ENCODE data around the gene FAM241B.

Gene FAM241B

GRCh38 chr10:69630651-69631400 is 779 bp downstream of the FAM241B start:
- Histone ChIP-seq H3K36me3 (ENCODE audit: insufficient read depth, low read length) (no peaks in the 10 kb centered on the region), H3K27ac (no peak overlapping the region), H3K4me3 (peak overlapping the region; percentile 72), H3K9ac (ENCODE audit: insufficient read length) (no peak overlapping the region), H3K9me3 (ENCODE audit: low read depth, low read length) (no peaks in the 10 kb centered on the region)
- TF ChIP-seq FOXP2 (optimal IDR thresholded peaks at IDR 0.05; ENCODE audit: control extremely low read depth, extremely low read length, insufficient read depth), result no peak
- no peak for TF ChIP-seq POLR2AphosphoS5 (IDR thresholded peaks at IDR 0.05; ENCODE audit: borderline replicate concordance, low read depth, low read length)
- no peak for TF ChIP-seq EZH2 (IDR thresholded peaks at IDR 0.05)
- no peak for DNase-seq (ENCODE audit: low read depth, low spot score)

DNA sequence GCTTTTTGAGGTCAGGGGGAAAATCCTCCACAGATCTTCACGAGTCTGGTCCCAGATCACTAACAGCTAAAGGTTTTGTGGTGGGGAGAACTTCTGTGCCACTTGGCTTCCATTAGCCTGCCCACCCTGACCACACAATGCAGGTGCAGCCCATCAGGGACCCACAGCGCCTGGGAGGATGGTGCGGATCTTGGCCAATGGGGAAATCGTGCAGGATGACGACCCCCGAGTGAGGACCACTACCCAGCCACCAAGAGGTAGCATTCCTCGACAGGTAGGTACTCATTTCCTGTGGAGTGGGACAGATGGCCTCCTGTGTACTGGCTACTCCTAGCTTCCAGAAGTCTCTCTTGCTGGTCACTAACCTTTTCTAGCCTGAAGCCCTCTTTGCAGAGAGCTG is 1.5 kb downstream of the FAM241B start:
- no peak overlapping the region for H3K27ac ChIP-seq
- no peak overlapping the region for H3K4me3 ChIP-seq
- no peaks in the 10 kb centered on the region for H3K9me3 ChIP-seq (ENCODE audit: low read depth, low read length)
- no peak overlapping the region for H3K9ac ChIP-seq (ENCODE audit: insufficient read length)
- no peaks in the 10 kb centered on the region for H3K36me3 ChIP-seq (ENCODE audit: insufficient read depth, low read length)
- TF ChIP-seq POLR2AphosphoS5 (IDR thresholded peaks at IDR 0.05; ENCODE audit: borderline replicate concordance, low read depth, low read length) (no peak), EZH2 (IDR thresholded peaks at IDR 0.05) (no peak), FOXP2 (optimal IDR thresholded peaks at IDR 0.05; ENCODE audit: control extremely low read depth, extremely low read length, insufficient read depth) (no peak)
- no peak for DNase-seq (ENCODE audit: low read depth, low spot score)

GRCh38 chr10:69632516-69633199 is 2.6 kb downstream of the FAM241B start:
- DNase-seq (ENCODE audit: low read depth, low spot score), result no peak
- no peaks in the 10 kb centered on the region for H3K36me3 ChIP-seq (ENCODE audit: insufficient read depth, low read length)
- TF ChIP-seq POLR2AphosphoS5 (IDR thresholded peaks at IDR 0.05; ENCODE audit: borderline replicate concordance, low read depth, low read length) (no peak), FOXP2 (optimal IDR thresholded peaks at IDR 0.05; ENCODE audit: control extremely low read depth, extremely low read length, insufficient read depth) (no peak), EZH2 (IDR thresholded peaks at IDR 0.05) (no peak)

GRCh38 chr10:69633673-69634635 is 3.9 kb downstream of the FAM241B start:
- Histone ChIP-seq H3K36me3 (ENCODE audit: insufficient read depth, low read length) (no peaks in the 10 kb centered on the region), H3K4me3 (no peak overlapping the region), H3K9ac (ENCODE audit: insufficient read length) (no peak overlapping the region), H3K9me3 (ENCODE audit: low read depth, low read length) (no peaks in the 10 kb centered on the region), H3K27ac (no peak overlapping the region)
- no peak for DNase-seq (ENCODE audit: low read depth, low spot score)
- no peak for TF ChIP-seq EZH2 (IDR thresholded peaks at IDR 0.05)
- TF ChIP-seq POLR2AphosphoS5 (IDR thresholded peaks at IDR 0.05; ENCODE audit: borderline replicate concordance, low read depth, low read length), result no peak
- TF ChIP-seq FOXP2 (optimal IDR thresholded peaks at IDR 0.05; ENCODE audit: control extremely low read depth, extremely low read length, insufficient read depth), result no peak

More at GRCh38 chr10:69632516-69633199, 2.6 kb downstream of the FAM241B start:
- Histone ChIP-seq H3K9ac (ENCODE audit: insufficient read length) (no peak overlapping the region), H3K9me3 (ENCODE audit: low read depth, low read length) (no peaks in the 10 kb centered on the region), H3K27ac (no peak overlapping the region), H3K4me3 (no peak overlapping the region)

DNA sequence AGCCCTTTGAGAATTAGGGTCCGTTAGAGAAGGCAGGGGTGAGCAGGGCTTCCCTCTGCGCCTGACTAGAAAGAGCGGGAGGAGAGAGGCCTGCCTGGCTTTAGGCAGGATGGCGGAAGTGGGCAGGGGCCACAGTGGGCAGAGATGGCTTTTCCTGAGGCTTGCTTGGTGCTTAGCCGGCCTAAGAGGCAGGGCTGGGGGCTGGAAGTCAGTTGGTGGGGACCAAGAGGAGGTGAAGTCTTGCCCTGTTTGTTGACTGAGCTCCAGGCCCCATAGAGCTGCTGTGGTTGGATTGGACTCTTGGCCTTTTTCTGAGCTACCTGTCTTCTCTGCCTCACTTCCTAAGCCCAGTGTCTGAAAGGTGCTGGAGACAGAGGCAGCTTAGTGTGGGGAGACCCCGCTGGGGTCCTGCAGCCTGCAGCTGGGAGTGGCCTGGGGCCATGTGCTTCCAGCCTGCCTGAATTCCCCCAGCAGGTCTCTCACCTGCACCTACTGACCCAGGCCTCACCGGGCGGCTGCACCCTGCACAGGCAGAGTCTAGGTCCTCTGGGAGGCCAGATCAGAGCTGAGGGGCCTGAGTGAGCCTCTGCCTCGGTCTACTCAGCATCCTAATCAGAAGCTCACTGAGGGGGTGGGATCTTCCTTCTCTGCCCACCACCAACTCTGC is 4.8 kb downstream of the FAM241B start:
- Histone ChIP-seq H3K9me3 (ENCODE audit: low read depth, low read length) (no peaks in the 10 kb centered on the region), H3K4me3 (no peak overlapping the region), H3K36me3 (ENCODE audit: insufficient read depth, low read length) (no peaks in the 10 kb centered on the region), H3K27ac (no peak overlapping the region), H3K9ac (ENCODE audit: insufficient read length) (no peak overlapping the region)
- no peak for TF ChIP-seq FOXP2 (optimal IDR thresholded peaks at IDR 0.05; ENCODE audit: control extremely low read depth, extremely low read length, insufficient read depth)
- no peak for TF ChIP-seq POLR2AphosphoS5 (IDR thresholded peaks at IDR 0.05; ENCODE audit: borderline replicate concordance, low read depth, low read length)
- no peak for DNase-seq (ENCODE audit: low read depth, low spot score)

DNA sequence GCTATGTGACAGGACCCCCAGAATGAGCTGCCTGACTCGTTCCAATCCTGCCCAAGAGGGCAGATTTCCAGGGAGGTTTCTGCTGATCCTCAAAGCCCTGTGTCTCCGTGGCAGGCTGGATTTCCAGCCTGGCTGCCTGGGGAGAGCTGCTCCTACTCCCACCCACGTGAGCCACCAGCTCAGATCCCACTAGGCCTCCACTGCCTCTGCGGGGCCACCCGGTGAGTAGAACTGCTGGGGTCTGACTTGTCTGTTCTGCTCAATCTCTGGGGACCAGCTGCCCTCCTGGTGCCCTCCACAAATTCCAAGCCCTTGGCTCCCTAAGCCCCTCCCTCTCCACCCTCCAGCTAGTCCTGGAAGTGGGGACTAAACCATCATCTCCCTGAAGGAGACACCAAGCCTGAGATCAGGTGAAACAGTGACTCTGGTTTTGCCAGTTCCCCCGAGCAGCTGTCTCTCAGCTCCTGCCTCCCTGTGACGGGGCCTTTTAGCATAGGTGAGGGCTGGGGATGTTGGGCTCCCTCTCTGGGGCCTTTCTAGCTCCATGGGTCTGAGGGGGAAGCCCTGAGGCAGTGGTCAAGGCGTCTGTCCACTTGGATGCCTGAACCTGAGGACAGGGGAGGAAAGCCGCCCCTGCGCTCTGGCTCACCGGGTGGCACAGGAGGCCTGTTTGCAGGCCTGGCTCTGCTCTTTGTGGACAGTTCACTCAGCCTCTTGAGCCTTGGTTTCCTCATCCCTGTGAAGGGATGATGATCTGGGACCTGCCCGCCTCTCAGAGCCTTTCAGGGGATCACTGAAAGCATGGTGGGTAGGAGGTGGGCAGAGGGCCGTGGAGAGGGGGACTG is 5.6 kb downstream of the FAM241B start:
- Histone ChIP-seq H3K27ac (no peak overlapping the region), H3K36me3 (ENCODE audit: insufficient read depth, low read length) (no peaks in the 10 kb centered on the region), H3K9ac (ENCODE audit: insufficient read length) (no peak overlapping the region), H3K9me3 (ENCODE audit: low read depth, low read length) (no peaks in the 10 kb centered on the region), H3K4me3 (no peak overlapping the region)
- no peak for DNase-seq (ENCODE audit: low read depth, low spot score)
- no peak for TF ChIP-seq FOXP2 (optimal IDR thresholded peaks at IDR 0.05; ENCODE audit: control extremely low read depth, extremely low read length, insufficient read depth)
- TF ChIP-seq EZH2 (IDR thresholded peaks at IDR 0.05), result no peak
- no peak for TF ChIP-seq POLR2AphosphoS5 (IDR thresholded peaks at IDR 0.05; ENCODE audit: borderline replicate concordance, low read depth, low read length)

DNA sequence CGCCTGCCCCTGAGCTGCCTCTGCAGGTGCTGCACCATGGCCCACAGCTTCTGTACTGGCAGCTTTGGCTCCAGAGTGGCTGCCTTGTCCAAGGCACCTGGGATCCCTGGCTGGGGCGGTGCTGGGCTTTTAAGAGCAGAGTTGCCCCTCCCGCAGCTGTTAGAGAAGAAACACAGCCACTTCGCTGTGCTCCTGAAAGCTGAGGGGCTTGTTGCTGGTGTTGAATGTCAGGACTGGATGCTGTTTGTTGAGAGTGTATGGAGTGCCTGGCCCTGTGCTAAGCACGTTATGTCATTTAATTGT is 6.2 kb downstream of the FAM241B start:
- Histone ChIP-seq H3K4me3 (no peak overlapping the region), H3K27ac (no peak overlapping the region), H3K9ac (ENCODE audit: insufficient read length) (no peak overlapping the region), H3K9me3 (ENCODE audit: low read depth, low read length) (no peaks in the 10 kb centered on the region), H3K36me3 (ENCODE audit: insufficient read depth, low read length) (no peaks in the 10 kb centered on the region)
- TF ChIP-seq POLR2AphosphoS5 (IDR thresholded peaks at IDR 0.05; ENCODE audit: borderline replicate concordance, low read depth, low read length) (no peak), EZH2 (IDR thresholded peaks at IDR 0.05) (no peak), FOXP2 (optimal IDR thresholded peaks at IDR 0.05; ENCODE audit: control extremely low read depth, extremely low read length, insufficient read depth) (no peak)
- DNase-seq (ENCODE audit: low read depth, low spot score), result no peak

All from SK-N-MC (cell line).